HCT116 (cell line): ENCODE data around the gene ORMDL2. TPM values are rescaled to one million over a fixed set of nuclear protein-coding genes. Genes with fewer than 3 reads are reported as not detected.

ENCODE experiments used
- ATAC-seq: fragments of 200-7000 bp; cut with Tn5 transposase; 2 replicates; pipeline ENCODE4 v1.9.1; 2020; ENCODE audit warnings: mild to moderate bottlenecking, moderate library complexity
- BruUV-seq: library from RNA; stranded (reverse); fragments of 400-500 nt; replicated peaks from 2 replicates; lab custom pipeline; 2021; lab: Mats Ljungman, UMichigan
- CTCF ChIA-PET: fragments of 300-600 bp; sonication (Branson Sonifier 250); formaldehyde crosslinking; loops from one replicate; lab custom pipeline; 2021; ENCODE audit warnings: antibody characterized with exemption; lab: Charles Lee
- POLR2A ChIA-PET: fragments of 300-600, 350-600 bp; sonication (Branson Sonifier 250); formaldehyde crosslinking; loops from one replicate; lab custom pipeline; 2021; ENCODE audit warnings: antibody characterized with exemption; lab: Charles Lee
- RAD21 ChIA-PET, 2 experiments: fragments of 300-600 bp; sonication (Branson Sonifier 250); formaldehyde crosslinking; loops; one replicate each; lab custom pipeline; 2023; ENCODE audit warnings: low total read pairs in 2 of 2; ENCODE audit not compliant: uncharacterized antibody in 2 of 2, unreplicated experiment in 2 of 2, low non-redundant PET in 1 of 2; lab: Charles Lee
- DNase-seq: peaks from one replicate; pipeline ENCODE4 v3.0.0-alpha.2; 2010; ENCODE audit warnings: low read depth, low spot score
- H2AFZ ChIP-seq: fragments of 200-600 bp; shearing (Covaris generic), sonication (generic); 2 replicates; pipeline ENCODE4 v1.6.1; 2017; ENCODE audit warnings: low read depth, mixed run types, mixed read lengths, antibody characterized with exemption, low read length; ENCODE audit not compliant: poor library complexity, severe bottlenecking
- H3K27ac ChIP-seq: 2 replicates; pipeline ENCODE4 v1.5.1; 2012; ENCODE audit warnings: low read depth, low read length
- H3K27me3 ChIP-seq: fragments of 200-600 bp; sonication (generic); 2 replicates; pipeline ENCODE4 v1.6.1; 2016; ENCODE audit warnings: mixed run types, low read length, mixed read lengths; ENCODE audit not compliant: insufficient read depth
- H3K36me3 ChIP-seq, 2 experiments: fragments of 200-500 bp in 1 of 2; fragments of 200-600 bp in 1 of 2; sonication (Bioruptor generic) in 1 of 2; sonication (generic) in 1 of 2; 2 replicates each; pipeline versions ENCODE4 v1.5.1 to v1.6.1; 2014 to 2016; ENCODE audit warnings: low read length in 2 of 2, inconsistent platforms in 1 of 2, mixed read lengths in 1 of 2, mixed run types in 1 of 2; ENCODE audit not compliant: insufficient read depth in 2 of 2, control insufficient read depth in 1 of 2
- H3K4me1 ChIP-seq, 2 experiments: fragments of 200-600 bp in 1 of 2; sonication (generic) in 1 of 2; 2 replicates each; pipeline versions ENCODE4 v1.5.1 to v1.6.1; 2012 to 2017; ENCODE audit warnings: low read length in 2 of 2, inconsistent platforms in 1 of 2, mild to moderate bottlenecking in 1 of 2, mixed read lengths in 1 of 2, mixed run types in 1 of 2, moderate library complexity in 1 of 2; ENCODE audit not compliant: insufficient read depth in 2 of 2, control insufficient read depth in 1 of 2
- H3K4me2 ChIP-seq: fragments of 200-600 bp; sonication (generic); 2 replicates; pipeline ENCODE4 v1.6.1; 2017; ENCODE audit warnings: mixed run types, low read length, mixed read lengths
- H3K4me3 ChIP-seq, 2 experiments: fragments of 200-600 bp in 1 of 2; sonication (generic) in 1 of 2; replicated peaks in 1 of 2; 2 replicates each; pipeline ENCODE4 v1.5.1; 2011 to 2016; ENCODE audit warnings: low read length in 2 of 2, control low read depth in 1 of 2, low read depth in 1 of 2, mild to moderate bottlenecking in 1 of 2, mixed read lengths in 1 of 2, mixed run types in 1 of 2
- H3K79me2 ChIP-seq: fragments of 200-600 bp; sonication (generic); 2 replicates; pipeline ENCODE4 v1.6.1; 2017; ENCODE audit warnings: mild to moderate bottlenecking, mixed run types, low read length, moderate library complexity, mixed read lengths; ENCODE audit not compliant: insufficient read depth
- H3K9ac ChIP-seq: fragments of 200-600 bp; sonication (generic); 2 replicates; pipeline ENCODE4 v1.6.1; 2016; ENCODE audit warnings: low read length, mixed read lengths
- H3K9me2 ChIP-seq: fragments of 200-600 bp; sonication (generic), shearing (Covaris generic); 2 replicates; pipeline ENCODE4 v1.6.1; 2017; ENCODE audit warnings: mixed run types, mild to moderate bottlenecking, moderate library complexity; ENCODE audit not compliant: insufficient read depth
- H3K9me3 ChIP-seq, 2 experiments: fragments of 200-500 bp in 1 of 2; fragments of 200-600 bp in 1 of 2; sonication (Bioruptor generic) in 1 of 2; sonication (generic) in 1 of 2; 2 replicates each; pipeline ENCODE4 v1.6.1; 2014 to 2017; ENCODE audit warnings: low read length in 2 of 2, mixed read lengths in 2 of 2, inconsistent platforms in 1 of 2, low read depth in 1 of 2, mild to moderate bottlenecking in 1 of 2, mixed run types in 1 of 2, moderate library complexity in 1 of 2; ENCODE audit not compliant: control insufficient read depth in 1 of 2, insufficient read depth in 1 of 2
- H4K20me1 ChIP-seq: fragments of 200-600 bp; sonication (generic), shearing (Covaris generic); 2 replicates; pipeline ENCODE4 v1.6.1; 2017; ENCODE audit warnings: mixed run types, mild to moderate bottlenecking, moderate library complexity; ENCODE audit not compliant: insufficient read depth
- CBX3 ChIP-seq: IDR thresholded peaks from 2 replicates; pipeline ENCODE4 v1.6.1; 2012; ENCODE audit warnings: low read depth
- CEBPB ChIP-seq: IDR thresholded peaks from 2 replicates; pipeline ENCODE4 v1.6.1; 2012; ENCODE audit warnings: low read depth
- CTCF ChIP-seq, 3 experiments: fragments of 200-600 bp in 1 of 3; sonication (generic) in 1 of 3; IDR thresholded peaks in 2 of 3; conservative IDR thresholded peaks in 1 of 3; 2 replicates each; pipeline ENCODE4 v1.5.1; 2012 to 2017; ENCODE audit warnings: low read depth in 2 of 3, low read length in 2 of 3, antibody characterized with exemption in 1 of 3, borderline replicate concordance in 1 of 3, control low read depth in 1 of 3, mild to moderate bottlenecking in 1 of 3, mixed read lengths in 1 of 3, mixed run types in 1 of 3, moderate library complexity in 1 of 3; ENCODE audit not compliant: insufficient read depth in 1 of 3
- EZH2 ChIP-seq: fragments of 200-600 bp; sonication (generic); IDR thresholded peaks from 2 replicates; pipeline ENCODE4 v1.6.1; 2017; ENCODE audit warnings: antibody characterized with exemption, mixed run types
- JUND ChIP-seq: IDR thresholded peaks from 2 replicates; pipeline ENCODE4 v1.6.1; 2012
- POLR2A ChIP-seq: IDR thresholded peaks from 2 replicates; pipeline ENCODE4 v1.7.0; 2011; ENCODE audit warnings: borderline replicate concordance; ENCODE audit not compliant: insufficient read depth, insufficient read length; ENCODE audit errors: extremely low read depth
- SIN3A ChIP-seq: IDR thresholded peaks from 2 replicates; pipeline ENCODE4 v1.6.1; 2012; ENCODE audit warnings: low read depth
- SP1 ChIP-seq: IDR thresholded peaks from 2 replicates; pipeline ENCODE4 v1.6.1; 2012; ENCODE audit warnings: low read depth
- SRF ChIP-seq: IDR thresholded peaks from 2 replicates; pipeline ENCODE4 v1.6.1; 2012; ENCODE audit warnings: low read depth
- TCF7L2 ChIP-seq: IDR thresholded peaks from 2 replicates; pipeline ENCODE4 v1.7.0; 2011; ENCODE audit warnings: borderline replicate concordance, inconsistent platforms; ENCODE audit not compliant: insufficient read depth, insufficient read length; ENCODE audit errors: extremely low read depth
- YY1 ChIP-seq: IDR thresholded peaks from 2 replicates; pipeline ENCODE4 v1.6.1; 2011; ENCODE audit warnings: low read length, low read depth, moderate library complexity, mild to moderate bottlenecking; ENCODE audit not compliant: insufficient replicate concordance; ENCODE audit errors: extremely low read depth
- intact Hi-C: fragments of 100-400 bp; cut with micrococcal nuclease; formaldehyde crosslinking; loops from 2 replicates; pipeline ENCODE4 v1.10.0; 2022
- total RNA-seq: library from RNA; stranded (reverse); gene quantifications from one replicate; pipeline ENCODE4 v1.2.1, GENCODE V29; 2021; ENCODE audit not compliant: unreplicated experiment
- TF ChIP-seq, protein P1 (sequence below): IDR thresholded peaks from 2 replicates; pipeline ENCODE4 v1.6.1; 2012

Gene ORMDL2
- total RNA-seq, 1 experiment from 2014 or later, result 25.5 TPM

DNA sequence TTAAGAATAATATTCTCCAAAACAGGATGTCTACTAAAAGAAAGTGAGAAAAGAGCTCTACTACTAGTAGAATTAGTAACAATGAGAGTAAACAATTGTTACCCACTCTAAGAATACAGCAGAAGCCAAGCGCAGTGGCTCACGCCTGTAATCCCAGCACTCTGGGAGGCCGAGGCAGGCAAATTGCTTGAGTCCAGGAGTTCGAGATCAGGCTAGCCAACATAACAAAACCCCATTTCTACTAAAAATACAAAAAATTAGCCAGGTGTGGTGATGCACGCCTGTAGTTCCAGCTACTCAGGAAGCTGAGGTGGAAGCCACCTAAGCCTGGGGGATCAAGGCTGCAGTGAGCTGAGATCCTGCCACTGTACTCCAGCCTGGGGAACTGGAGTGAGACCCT, 6.9 kb downstream of the ORMDL2 start:
- Histone ChIP-seq H3K27me3 (no peaks in the 10 kb centered on the region), H3K79me2 (peaks cover 61% of the 10 kb centered on the region), H3K4me3 (no peak overlapping the region), H3K4me1 (peaks cover 9 to 17% of the 10 kb centered on the region in 2 experiments; a peak in 3 of 4 replicates), H4K20me1 (no peaks in the 10 kb centered on the region), H3K4me2 (no peak overlapping the region), H3K27ac (no peak overlapping the region), H3K9me3 (no peaks in the 10 kb centered on the region), H3K36me3 (peaks cover 29 to 41% of the 10 kb centered on the region in 2 experiments), H2AFZ (no peak overlapping the region), H3K9ac (no peak overlapping the region), H3K9me2 (no peaks in the 10 kb centered on the region)
- ChIA-PET CTCF (interaction anchor here (0.7 kb wide), 1 partner anchor 101 kb away, joined by 3 read pairs; no protein-coding TSS in a partner anchor), POLR2A (no interaction called here), RAD21 (no interaction called here)
- BruUV-seq, result no TSS peak
- DNase-seq (no peak), ATAC-seq (no peak)
- TF ChIP-seq YY1 (no peak), SIN3A (no peak), EZH2 (no peak), CBX3 (no peak), CTCF (IDR thresholded peaks at IDR 0.05 in 2 of 3, conservative IDR thresholded peaks at IDR 0.05 in 1 of 3; ENCODE audit: borderline replicate concordance in 1 of 3, insufficient read depth in 1 of 3, low read depth in 2 of 3, low read length in 2 of 3) (no peak)
- intact Hi-C loops, result no loop called here

DNA sequence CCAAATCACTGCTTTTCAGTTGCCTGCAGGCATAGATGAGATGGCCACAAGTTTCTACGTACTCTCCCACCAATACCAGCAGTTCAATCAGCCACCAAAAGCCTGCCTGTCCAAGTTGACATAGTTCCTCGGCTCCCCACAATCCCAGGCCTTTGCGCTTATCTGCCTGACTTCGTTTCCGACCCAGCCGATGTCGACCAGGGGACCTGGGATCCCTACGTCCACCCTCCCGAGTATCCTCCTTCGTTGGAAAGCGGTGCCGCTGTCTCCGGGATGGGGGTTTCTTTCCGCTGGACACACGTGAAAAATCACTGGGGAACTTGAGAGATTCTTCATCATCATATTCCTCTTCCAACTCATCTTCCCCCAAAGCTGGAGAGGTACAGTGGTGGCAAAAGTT, 10.0 kb downstream of the ORMDL2 start:
- RAD21 ChIA-PET, result no interaction called here

More for the DNA sequence above, 10.0 kb downstream of the ORMDL2 start:
- Histone ChIP-seq H3K36me3 (peaks cover 7 to 23% of the 10 kb centered on the region in 2 experiments; a peak in 2 of 4 replicates), H3K9me3 (no peaks in the 10 kb centered on the region), H3K9me2 (no peaks in the 10 kb centered on the region), H3K4me1 (peaks cover 16 to 29% of the 10 kb centered on the region in 2 experiments; a peak in 3 of 4 replicates), H3K4me2 (peak overlapping the region; percentile 87), H3K27me3 (no peaks in the 10 kb centered on the region), H3K79me2 (peaks cover 68% of the 10 kb centered on the region), H4K20me1 (no peaks in the 10 kb centered on the region), H2AFZ (no peak overlapping the region), H3K9ac (no peak overlapping the region), H3K4me3 (no peak overlapping the region; a peak in 2 of 4 replicates), H3K27ac (no peak overlapping the region)
- intact Hi-C loops, result loop anchor here (2.0 kb wide), 1 partner anchor 99 kb away; the partner anchor contains the start of gene PYM1
- POLR2A ChIA-PET, result interaction anchor here (0.6 to 2.0 kb wide), 2 partner anchors 10 to 102 kb away, joined by 4 to 8 read pairs; partner anchors contain the start of genes ORMDL2 and SARNP
- no peak for DNase-seq
- no peak for ATAC-seq
- CTCF ChIA-PET, result interaction anchor here (1.3 kb wide), 1 partner anchor 10 kb away, joined by 9 read pairs; the partner anchor contains the start of genes ORMDL2 and SARNP
- TF ChIP-seq, protein P1, sequence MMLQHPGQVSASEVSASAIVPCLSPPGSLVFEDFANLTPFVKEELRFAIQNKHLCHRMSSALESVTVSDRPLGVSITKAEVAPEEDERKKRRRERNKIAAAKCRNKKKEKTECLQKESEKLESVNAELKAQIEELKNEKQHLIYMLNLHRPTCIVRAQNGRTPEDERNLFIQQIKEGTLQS, result no peak
- no peak for TF ChIP-seq SRF
- no peak for TF ChIP-seq EZH2
- no peak for TF ChIP-seq YY1
- no peak for TF ChIP-seq SP1
- TF ChIP-seq POLR2A, result no peak
- no peak for TF ChIP-seq JUND
- no peak for TF ChIP-seq TCF7L2
- no peak for TF ChIP-seq CEBPB
- no TSS peak for BruUV-seq
